A673 (cell line): ENCODE results near the gene LTN1. TPM values are rescaled to one million over a fixed set of nuclear protein-coding genes. Genes with fewer than 3 reads are reported as not detected.
"Not testable (repeated sequence)": the region's sequence is repeated elsewhere in the genome, so short reads cannot be mapped to it uniquely, and the experiment has no call there.

Experiments used
- BruUV-seq: library from RNA; stranded (reverse); fragments of 400-500 nt; replicated peaks from 2 replicates; lab custom pipeline; 2021; lab: Mats Ljungman, UMichigan
- CTCF ChIA-PET: fragments of 300-600 bp; sonication (Branson Sonifier 250); formaldehyde crosslinking; loops from one replicate; lab custom pipeline; 2022; ENCODE audit warnings: antibody characterized with exemption; lab: Charles Lee
- POLR2A ChIA-PET: fragments of 300-600 bp; sonication (Branson Sonifier 250); formaldehyde crosslinking; loops from one replicate; lab custom pipeline; 2022; ENCODE audit warnings: antibody characterized with exemption; ENCODE audit not compliant: low non-redundant PET; lab: Charles Lee
- DNase-seq: peaks from one replicate; pipeline ENCODE4 v3.0.0-alpha.2; 2015; ENCODE audit warnings: low spot score
- H3K27ac ChIP-seq: fragments of 200-600 bp; sonication (generic); 2 replicates; pipeline ENCODE4 v1.5.1; 2016; ENCODE audit warnings: mixed run types, low read depth, mild to moderate bottlenecking, mixed read lengths, antibody characterized with exemption, low read length; ENCODE audit not compliant: poor library complexity, severe bottlenecking
- H3K27me3 ChIP-seq: fragments of 200-600 bp; sonication (generic); replicated peaks from 2 replicates; pipeline ENCODE4 v1.6.1; 2017; ENCODE audit warnings: mixed run types, low read depth, mild to moderate bottlenecking, mixed read lengths, antibody characterized with exemption, low read length; ENCODE audit not compliant: insufficient read depth, poor library complexity
- H3K36me3 ChIP-seq: fragments of 200-600 bp; sonication (generic); 2 replicates; pipeline ENCODE4 v1.6.1; 2016; ENCODE audit warnings: mixed run types, mild to moderate bottlenecking, mixed read lengths, antibody characterized with exemption, low read length; ENCODE audit not compliant: insufficient read depth, poor library complexity, severe bottlenecking
- H3K4me1 ChIP-seq: fragments of 200-600 bp; sonication (generic); 2 replicates; pipeline ENCODE4 v1.6.1; 2017; ENCODE audit warnings: mixed run types, mild to moderate bottlenecking, mixed read lengths, antibody characterized with exemption, low read length; ENCODE audit not compliant: insufficient read depth, poor library complexity, severe bottlenecking
- H3K4me3 ChIP-seq: fragments of 200-600 bp; sonication (generic); 2 replicates; pipeline ENCODE4 v1.5.1; 2016; ENCODE audit warnings: low read depth, mixed run types, mild to moderate bottlenecking, mixed read lengths, low read length; ENCODE audit not compliant: poor library complexity, severe bottlenecking
- H3K9me3 ChIP-seq: fragments of 200-600 bp; sonication (generic); 2 replicates; pipeline ENCODE4 v1.6.1; 2016; ENCODE audit warnings: mixed run types, low read depth, mild to moderate bottlenecking, mixed read lengths, antibody characterized with exemption, low read length; ENCODE audit not compliant: poor library complexity, severe bottlenecking
- EZH2 ChIP-seq: fragments of 200-600 bp; sonication (generic); IDR thresholded peaks from 2 replicates; pipeline ENCODE4 v1.6.1; 2017; ENCODE audit warnings: borderline replicate concordance, low read depth, mild to moderate bottlenecking, mixed read lengths, antibody characterized with exemption, low read length; ENCODE audit not compliant: poor library complexity, severe bottlenecking
- intact Hi-C: fragments of 100-400 bp; cut with micrococcal nuclease; formaldehyde crosslinking; loops from one replicate; pipeline ENCODE4 v1.10.0; 2022; ENCODE audit not compliant: unreplicated experiment
- total RNA-seq: library from RNA; stranded (reverse); gene quantifications from 2 replicates; pipeline ENCODE4 v1.2.3, GENCODE V29; 2021
- TF ChIP-seq, protein P1 (sequence below): fragments of 300-800, 200-600 bp; sonication (generic); conservative IDR thresholded peaks from 2 replicates; pipeline ENCODE4 v1.5.1; 2017; ENCODE audit warnings: low read depth, mild to moderate bottlenecking, antibody characterized with exemption, low read length, moderate library complexity, mixed read lengths

LTN1 gene
- total RNA-seq, 1 experiment from 2014 or later = 25.3 TPM

DNA sequence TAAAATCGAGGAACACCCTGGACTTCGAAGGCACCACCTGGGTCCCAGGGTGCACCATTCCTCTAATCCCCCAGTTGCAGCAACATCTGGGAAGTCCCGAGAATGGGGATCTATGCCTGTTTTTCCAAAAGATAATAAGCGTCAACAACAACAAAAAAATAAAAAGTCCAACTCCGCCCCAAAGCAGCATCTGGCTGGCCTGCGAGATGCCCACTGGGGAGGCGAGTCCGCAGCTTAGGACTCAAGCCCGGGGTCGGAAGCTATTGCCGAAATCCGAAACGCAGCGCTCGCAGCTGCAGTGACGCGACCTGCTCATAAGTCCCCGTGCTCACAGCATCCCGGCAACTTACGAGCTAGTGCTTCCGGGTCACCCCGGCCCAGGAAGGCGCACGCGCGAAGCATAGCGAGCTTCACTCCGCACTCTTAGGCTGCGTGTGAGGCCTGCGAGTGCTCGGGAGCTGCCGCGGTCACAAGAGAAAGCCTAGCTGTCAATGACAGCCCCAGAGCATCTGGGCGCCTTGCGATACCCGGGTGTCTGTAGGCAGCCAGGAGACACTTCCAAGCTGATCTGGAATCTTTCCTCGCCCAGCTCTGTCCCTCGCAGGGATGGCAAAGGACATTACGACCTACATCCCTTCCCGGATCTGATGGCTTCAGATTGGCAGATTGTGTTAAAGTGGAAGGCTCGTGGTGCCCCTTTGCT is 9.9 kb upstream of the LTN1 start:
- no TSS peak for BruUV-seq
- CTCF ChIA-PET = interaction anchor here (0.6 kb wide), 1 partner anchor 374 kb away, joined by 3 read pairs; no protein-coding TSS in a partner anchor
- intact Hi-C loops = no loop called here

DNA sequence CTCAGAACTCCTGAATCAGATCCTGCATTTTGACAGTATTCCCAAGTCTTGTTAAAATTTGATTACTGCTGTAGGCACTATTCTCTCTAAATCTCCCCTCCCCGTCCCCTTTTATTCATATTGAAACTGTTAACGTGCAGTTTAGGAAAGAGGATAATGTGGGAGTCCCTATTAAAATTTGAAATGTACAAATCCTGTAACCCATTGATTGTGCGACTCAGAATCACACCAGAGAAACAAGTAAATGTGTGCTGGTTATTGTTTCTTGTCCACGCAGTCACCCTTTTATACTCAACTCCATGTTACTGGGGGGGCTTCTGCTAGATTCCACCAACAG is 584 bp upstream of the LTN1 start:
- ChIA-PET POLR2A (interaction anchor here (1.3 kb wide), 1 partner anchor 10 kb away, joined by 8 read pairs; no protein-coding TSS in a partner anchor), CTCF (no interaction called here)
- Histone ChIP-seq H3K36me3 (no peaks in the 10 kb centered on the region), H3K27me3 (no peaks in the 10 kb centered on the region), H3K4me1 (no peaks in the 10 kb centered on the region), H3K4me3 (peak overlapping the region; percentile 68), H3K27ac (peak overlapping the region; percentile 74), H3K9me3 (no peaks in the 10 kb centered on the region)
- TF ChIP-seq, protein P1, sequence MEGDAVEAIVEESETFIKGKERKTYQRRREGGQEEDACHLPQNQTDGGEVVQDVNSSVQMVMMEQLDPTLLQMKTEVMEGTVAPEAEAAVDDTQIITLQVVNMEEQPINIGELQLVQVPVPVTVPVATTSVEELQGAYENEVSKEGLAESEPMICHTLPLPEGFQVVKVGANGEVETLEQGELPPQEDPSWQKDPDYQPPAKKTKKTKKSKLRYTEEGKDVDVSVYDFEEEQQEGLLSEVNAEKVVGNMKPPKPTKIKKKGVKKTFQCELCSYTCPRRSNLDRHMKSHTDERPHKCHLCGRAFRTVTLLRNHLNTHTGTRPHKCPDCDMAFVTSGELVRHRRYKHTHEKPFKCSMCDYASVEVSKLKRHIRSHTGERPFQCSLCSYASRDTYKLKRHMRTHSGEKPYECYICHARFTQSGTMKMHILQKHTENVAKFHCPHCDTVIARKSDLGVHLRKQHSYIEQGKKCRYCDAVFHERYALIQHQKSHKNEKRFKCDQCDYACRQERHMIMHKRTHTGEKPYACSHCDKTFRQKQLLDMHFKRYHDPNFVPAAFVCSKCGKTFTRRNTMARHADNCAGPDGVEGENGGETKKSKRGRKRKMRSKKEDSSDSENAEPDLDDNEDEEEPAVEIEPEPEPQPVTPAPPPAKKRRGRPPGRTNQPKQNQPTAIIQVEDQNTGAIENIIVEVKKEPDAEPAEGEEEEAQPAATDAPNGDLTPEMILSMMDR = no peak
- TF ChIP-seq EZH2 = no peak
- BruUV-seq = TSS peak; percentile 100
- DNase-seq = no peak
- intact Hi-C loops = no loop called here

More for the DNA sequence above, 9.9 kb upstream of the LTN1 start:
- POLR2A ChIA-PET = interaction anchor here (0.6 to 1.5 kb wide), 4 partner anchors 10 to 192 kb away, joined by 3 to 8 read pairs (median 4); partner anchors contain the start of genes LTN1 and USP16
- no peak for TF ChIP-seq EZH2
- TF ChIP-seq, protein P1 = no peak
- peaks cover 6% of the 10 kb centered on the region for H3K4me1 ChIP-seq
- DNase-seq = peak; percentile 98
- H3K36me3 ChIP-seq = peaks cover 4% of the 10 kb centered on the region
- H3K27ac ChIP-seq = peak overlapping the region; percentile 85
- no peaks in the 10 kb centered on the region for H3K27me3 ChIP-seq
- no peaks in the 10 kb centered on the region for H3K9me3 ChIP-seq
- H3K4me3 ChIP-seq = peak overlapping the region; percentile 60

GRCh38 chr21:28991861-28992525 is 684 bp downstream of the LTN1 start:
- CTCF ChIA-PET = no interaction called here
- intact Hi-C loops = no loop called here
- Histone ChIP-seq H3K4me1 (no peaks in the 10 kb centered on the region), H3K27me3 (no peaks in the 10 kb centered on the region), H3K36me3 (no peaks in the 10 kb centered on the region), H3K9me3 (no peaks in the 10 kb centered on the region), H3K4me3 (peak overlapping the region; percentile 68), H3K27ac (peak overlapping the region; percentile 74)
- no TSS peak for BruUV-seq
- no peak for TF ChIP-seq EZH2
- TF ChIP-seq, protein P1 = no peak
- no peak for DNase-seq
- POLR2A ChIA-PET = interaction anchor here (0.6 to 1.3 kb wide), 2 partner anchors 11 kb away, joined by 3 to 8 read pairs; no protein-coding TSS in a partner anchor

DNA sequence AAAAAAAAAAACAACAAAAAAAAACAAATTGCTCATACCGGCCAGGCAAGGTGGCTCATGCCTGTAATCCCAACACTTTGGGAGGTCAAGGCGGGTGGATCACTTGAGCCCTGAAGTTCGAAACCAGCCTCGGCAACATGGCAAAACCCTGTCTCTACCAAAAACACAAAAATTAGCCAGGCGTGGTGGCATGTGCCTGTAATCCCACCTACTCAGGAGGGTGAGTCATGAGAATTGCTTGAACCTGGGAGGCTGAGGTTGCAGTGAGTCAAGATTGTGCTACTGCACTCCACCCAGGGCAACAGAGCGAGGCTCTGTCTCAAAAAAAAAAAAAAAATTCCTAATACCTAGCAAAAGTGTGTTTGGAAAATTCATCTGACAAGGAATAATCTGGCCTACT is 4.5 kb downstream of the LTN1 start:
- DNase-seq, H3K4me3 ChIP-seq, CTCF ChIA-PET, POLR2A ChIA-PET, H3K27ac ChIP-seq, H3K4me1 ChIP-seq, intact Hi-C loops, H3K27me3 ChIP-seq, H3K9me3 ChIP-seq, BruUV-seq: not testable (repeated sequence)
- H3K36me3 ChIP-seq = peaks cover 22% of the 10 kb centered on the region
